GM19467 (cell line): Measurements from ENCODE around the gene MTFMT.
A peak's percentile ranks its signal among the peaks of the same experiment; 100 is the strongest.
"Not testable (repeated sequence)": the region's sequence is repeated elsewhere in the genome, so short reads cannot be mapped to it uniquely, and the experiment has no call there.

Experiments
- ATAC-seq: cut with Tn5 transposase; IDR thresholded peaks from one replicate; pipeline ENCODE4 v1.9.1; 2021; ENCODE audit warnings: mild to moderate bottlenecking, moderate library complexity; ENCODE audit not compliant: unreplicated experiment

Gene MTFMT

DNA sequence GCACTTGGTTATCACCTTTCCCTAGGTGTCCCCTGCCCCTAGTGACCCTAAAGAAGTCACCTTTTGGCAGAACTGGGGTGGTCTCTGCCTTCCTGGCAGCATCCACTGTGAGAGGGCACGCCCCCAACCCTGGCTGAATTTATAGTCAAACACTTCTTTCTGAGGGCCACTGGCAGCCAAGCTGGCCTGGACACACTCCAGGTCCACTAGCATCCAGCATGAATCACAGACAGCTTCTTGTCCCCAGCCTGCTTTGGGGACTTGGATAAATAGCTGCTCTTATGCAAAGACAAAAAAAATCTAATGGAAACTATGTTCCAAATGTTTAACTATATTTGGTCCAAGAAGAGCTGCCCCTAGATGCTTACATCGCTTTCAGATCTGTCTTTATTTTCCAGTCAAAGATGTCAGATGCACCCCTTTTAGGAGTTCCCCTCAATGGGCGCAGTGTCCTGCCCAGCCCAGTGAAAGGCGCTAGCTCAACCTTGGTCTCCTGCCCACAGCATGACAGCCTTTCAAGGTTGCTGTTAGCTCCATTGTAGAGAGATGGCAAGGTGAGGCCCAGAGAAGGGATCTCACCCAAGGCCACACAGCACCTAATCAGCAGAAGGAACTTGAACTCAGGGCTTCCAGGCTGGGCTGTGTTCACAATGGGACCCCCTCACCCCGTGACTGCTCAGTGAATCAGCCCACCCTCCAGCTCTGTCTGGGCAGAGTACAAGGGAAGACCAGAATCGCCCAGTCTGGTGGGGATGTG, 31.4 kb upstream of the MTFMT start:
- no peak for ATAC-seq

- no peak for ATAC-seq
Observed at GRCh38 chr15:65059931-65060596, 30.6 kb upstream of the MTFMT start.

GRCh38 chr15:65059369-65059750, 29.9 kb upstream of the MTFMT start:
- ATAC-seq = no peak

GRCh38 chr15:65058394-65059368, 29.2 kb upstream of the MTFMT start:
- ATAC-seq = no peak

GRCh38 chr15:65057549-65057940, 28.1 kb upstream of the MTFMT start:
- no peak for ATAC-seq

DNA sequence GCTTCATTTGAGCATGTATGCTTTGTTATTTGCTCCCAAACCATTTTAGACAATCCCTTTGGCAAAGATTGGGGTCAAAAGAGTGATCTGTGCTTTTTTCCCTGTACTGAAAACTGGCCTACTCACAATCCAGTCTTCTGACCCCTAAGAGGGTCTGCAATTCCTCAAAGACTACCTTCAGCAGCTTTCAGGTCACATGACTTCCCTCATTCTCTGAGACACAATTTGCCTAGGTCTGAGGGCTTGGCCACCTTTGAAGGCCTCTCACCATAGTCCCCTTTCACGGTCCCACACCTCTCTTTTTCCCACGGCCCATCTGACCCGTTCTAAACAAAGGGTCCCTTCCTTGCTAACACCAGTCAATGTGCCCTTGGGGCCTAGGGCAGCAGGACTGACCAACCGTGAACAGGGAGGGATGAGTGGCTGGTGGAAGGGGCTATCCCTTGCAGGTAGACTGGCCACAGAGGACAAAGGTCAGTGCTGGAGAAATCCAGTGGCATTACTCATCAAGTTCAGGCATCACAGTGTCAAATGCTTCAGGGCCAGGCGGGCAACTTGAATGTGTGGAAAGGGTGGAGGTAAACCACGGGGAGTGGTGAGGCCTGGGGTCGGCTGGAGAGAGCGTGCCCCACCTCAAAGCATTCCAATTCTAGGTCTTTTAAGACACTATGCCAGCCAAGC, 27.6 kb upstream of the MTFMT start:
- no peak for ATAC-seq

GRCh38 chr15:65056106-65056505, 26.7 kb upstream of the MTFMT start:
- ATAC-seq = no peak

DNA sequence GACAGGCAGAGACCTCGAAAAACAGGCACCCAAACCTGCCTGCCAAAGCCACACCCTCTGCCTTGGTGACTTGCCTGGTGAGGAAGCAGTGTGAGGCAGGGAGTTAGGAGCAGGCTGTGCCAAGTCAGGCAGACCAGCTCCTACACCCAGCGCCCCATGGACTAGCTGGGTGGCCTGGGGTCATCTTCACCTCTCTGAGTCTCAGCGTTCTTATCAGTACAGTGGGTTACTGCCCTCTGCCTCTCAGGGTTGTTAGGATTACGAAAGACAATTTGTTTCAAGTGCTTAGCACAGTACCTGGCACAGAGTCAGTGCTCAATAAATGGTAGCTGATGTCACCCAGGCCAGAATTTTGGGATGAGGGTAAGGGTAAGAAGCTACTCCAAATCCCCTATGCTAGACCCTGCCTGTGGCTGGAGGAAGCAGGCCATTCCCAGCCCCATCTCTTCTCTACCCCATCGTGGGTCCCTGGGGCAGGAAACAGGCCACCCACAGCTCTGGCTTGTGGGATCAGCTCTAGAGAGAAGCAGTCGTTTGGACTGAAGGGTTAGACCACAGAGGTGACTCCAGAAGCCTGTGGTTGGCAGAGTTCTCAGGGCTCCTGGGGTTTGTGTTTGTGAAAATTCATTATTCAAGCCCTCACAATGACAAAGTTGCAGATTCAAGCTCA, 25.9 kb upstream of the MTFMT start:
- no peak for ATAC-seq

GRCh38 chr15:65054333-65055200, 25.1 kb upstream of the MTFMT start:
- no peak for ATAC-seq

DNA sequence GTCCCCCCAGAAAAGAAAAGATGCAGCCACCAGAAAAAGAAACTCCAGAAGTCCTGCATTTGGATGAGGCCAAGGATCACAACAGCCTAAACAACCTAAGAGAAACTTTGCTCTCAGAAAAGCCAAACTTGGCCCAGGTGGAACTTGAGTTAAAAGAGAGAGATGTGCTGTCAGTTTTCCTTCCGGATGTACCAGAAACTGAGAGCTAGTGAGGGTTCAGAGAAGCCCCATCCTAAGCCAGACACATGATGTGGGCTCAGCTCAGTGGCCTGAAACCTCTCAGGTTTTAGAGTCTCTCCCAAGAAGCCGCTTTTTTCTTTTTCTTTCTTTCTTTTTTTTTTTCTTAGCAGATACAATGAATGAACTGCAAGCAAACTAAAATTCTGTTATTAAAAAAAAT, 23.5 kb upstream of the MTFMT start:
- ATAC-seq = no peak

DNA sequence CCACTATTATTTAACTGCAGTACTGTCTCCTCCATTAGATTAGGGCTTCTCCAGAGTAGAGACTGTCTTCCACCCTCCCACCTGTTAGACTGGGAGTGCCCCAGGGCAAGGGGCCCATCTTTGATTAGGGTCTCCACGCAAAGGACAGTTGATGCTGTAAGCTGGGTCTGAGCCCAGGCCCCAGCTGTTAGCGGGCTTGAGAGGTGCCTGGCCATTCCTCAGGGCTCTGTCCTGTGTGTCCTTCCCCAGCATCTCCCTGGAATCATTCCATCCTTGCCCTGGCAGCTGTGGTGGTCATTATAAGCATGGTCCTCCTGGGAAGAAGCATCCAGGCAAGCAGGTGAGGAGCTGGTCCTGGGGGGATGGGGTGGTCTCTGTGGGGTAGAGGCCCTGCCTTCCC, 21.8 kb upstream of the MTFMT start:
- ATAC-seq = no peak

DNA sequence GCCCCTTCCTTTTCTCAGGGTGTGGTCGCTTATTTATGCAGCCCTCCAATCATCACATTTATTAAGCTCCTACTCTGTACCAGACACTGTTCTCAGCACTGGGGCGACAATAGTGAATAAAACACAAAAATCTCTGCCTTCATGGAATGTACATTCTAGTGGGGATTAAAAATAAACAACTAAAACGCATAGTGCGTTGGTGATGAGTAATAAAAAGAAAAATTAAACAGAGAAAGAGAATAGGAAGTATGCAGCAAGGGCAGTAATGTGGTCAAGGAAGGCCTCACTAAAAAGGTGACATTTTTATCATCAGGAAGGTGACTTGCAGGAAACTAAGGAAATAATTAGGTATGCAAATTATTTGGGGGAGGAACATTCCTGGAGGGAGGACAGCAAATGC, 20.8 kb upstream of the MTFMT start:
- ATAC-seq = no peak

- ATAC-seq = peak; percentile 86
Observed at GRCh38 chr15:65049418-65049840, 20.0 kb upstream of the MTFMT start.

GRCh38 chr15:65048241-65048640, 18.8 kb upstream of the MTFMT start:
- no peak for ATAC-seq

- no peak for ATAC-seq
Observed at GRCh38 chr15:65044724-65045481, 15.5 kb upstream of the MTFMT start, which contains the start of gene SLC51B. Gene SLC51B (plus strand): TSS chr15:65045387. CDS start chr15:65050005, 4,618 bp downstream.

GRCh38 chr15:65044218-65044617, 14.8 kb upstream of the MTFMT start:
- not testable (repeated sequence) for ATAC-seq

DNA sequence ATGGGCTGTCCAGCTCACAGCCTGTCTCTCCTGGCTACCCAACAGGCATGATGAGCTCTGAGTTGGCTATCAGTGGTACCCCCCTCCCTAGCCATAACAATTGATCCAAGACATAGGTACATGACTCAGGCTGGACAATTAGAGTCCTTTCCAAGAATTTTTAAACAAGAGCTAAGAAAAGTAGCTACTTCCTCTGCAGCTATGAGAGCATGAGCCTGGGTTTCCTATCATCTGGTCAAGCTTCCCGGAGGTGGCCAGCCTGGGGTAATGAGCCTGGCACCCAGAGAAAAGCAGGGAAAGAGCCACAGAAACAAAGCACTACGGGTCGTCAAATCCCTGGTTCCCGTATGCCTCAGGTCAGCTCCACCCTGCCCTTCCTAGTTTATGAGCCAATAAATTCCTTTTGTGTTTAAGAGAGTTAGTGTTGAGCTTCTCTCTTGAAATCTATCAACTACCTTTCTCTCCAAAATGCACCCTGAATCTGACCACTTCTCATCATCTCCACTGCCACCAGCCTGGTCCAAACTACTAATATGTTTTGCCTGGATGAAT, 13.4 kb upstream of the MTFMT start:
- no peak for ATAC-seq

DNA sequence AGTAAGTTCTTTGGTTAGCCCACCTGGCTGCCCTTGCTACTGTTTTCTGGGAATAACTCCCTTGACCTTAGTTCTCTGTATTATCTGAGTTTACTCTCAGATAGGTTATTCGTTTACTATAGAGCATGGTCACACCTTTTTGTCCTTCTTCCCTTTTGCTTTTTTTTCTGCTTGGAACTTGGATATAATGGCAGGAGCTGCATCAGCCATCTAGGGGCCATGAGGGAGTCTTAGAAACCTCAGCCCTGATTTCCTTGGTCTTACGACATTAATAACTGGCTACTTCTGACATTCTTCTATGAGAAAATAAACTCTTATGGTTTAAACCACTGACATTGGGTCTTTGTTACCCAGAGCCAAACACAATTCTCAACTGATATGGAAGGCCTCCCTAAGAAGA, 12.3 kb upstream of the MTFMT start:
- no peak for ATAC-seq
